Mesothelial cell of epicardium (in vitro differentiated cells): ENCODE results near the gene COL25A1. TPM values are rescaled to one million over a fixed set of nuclear protein-coding genes. Genes with fewer than 3 reads are reported as not detected.
A peak's percentile ranks its signal among the peaks of the same experiment; 100 is the strongest.

Source experiments
- DNase-seq, 2 experiments: peaks; one replicate each; pipeline ENCODE4 v3.0.0; 2021; ENCODE audit warnings: low spot score in 2 of 2; ENCODE audit not compliant: unreplicated experiment in 2 of 2
- H3K27ac Mint-ChIP-seq: 2 replicates; pipeline ENCODE4 v1.8.0; 2021; ENCODE audit warnings: mixed read lengths
- H3K27me3 Mint-ChIP-seq: 2 replicates; pipeline ENCODE4 v1.8.0; 2021; ENCODE audit warnings: low read depth, mixed read lengths
- H3K36me3 Mint-ChIP-seq: 2 replicates; pipeline ENCODE4 v1.8.0; 2021; ENCODE audit warnings: mixed read lengths
- H3K4me1 Mint-ChIP-seq: 2 replicates; pipeline ENCODE4 v1.8.0; 2021; ENCODE audit warnings: mixed read lengths
- H3K4me3 Mint-ChIP-seq: 2 replicates; pipeline ENCODE4 v1.8.0; 2021; ENCODE audit warnings: mild to moderate bottlenecking, moderate library complexity, mixed read lengths
- H3K9me3 Mint-ChIP-seq: 2 replicates; pipeline ENCODE4 v1.8.0; 2021; ENCODE audit warnings: mixed read lengths
- total RNA-seq: library from RNA; stranded (reverse); gene quantifications from 3 replicates; pipeline ENCODE4 v1.2.1, GENCODE V29; 2021
- TF ChIP-seq, protein P1 (sequence below): fragments of 200-600 bp; sonication (generic); IDR thresholded peaks from one replicate; pipeline ENCODE4 v1.5.0; 2021; ENCODE audit warnings: antibody characterized with exemption; ENCODE audit not compliant: unreplicated experiment

Gene COL25A1
- total RNA-seq, 1 donor from 2014 or later = 56.7 TPM

DNA sequence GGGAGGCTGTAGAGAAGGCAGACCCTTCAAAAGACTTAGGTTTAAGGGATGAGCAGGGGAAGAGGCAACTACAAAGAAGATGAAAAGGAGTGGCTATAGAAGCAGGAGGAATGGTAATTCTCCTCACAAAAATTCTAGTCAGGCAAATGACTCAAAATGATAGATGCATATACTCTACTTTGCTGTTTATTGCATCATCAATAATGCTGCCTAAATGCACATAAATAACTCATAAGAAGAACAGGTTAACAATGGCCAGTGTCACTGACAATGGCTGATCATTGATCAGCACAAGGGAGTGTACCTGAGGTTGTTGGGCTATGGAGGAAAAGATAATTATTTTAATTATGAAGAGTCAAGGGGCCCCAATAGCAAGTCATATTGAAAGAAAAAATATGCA is 354.9 kb downstream of the COL25A1 start:
- Mint-ChIP-seq H3K36me3 (no peaks in the 10 kb centered on the region), H3K9me3 (no peaks in the 10 kb centered on the region), H3K4me3 (no peak overlapping the region), H3K27me3 (no peaks in the 10 kb centered on the region), H3K4me1 (peaks cover 32% of the 10 kb centered on the region), H3K27ac (no peak overlapping the region)
- no peak for DNase-seq
- TF ChIP-seq, protein P1, sequence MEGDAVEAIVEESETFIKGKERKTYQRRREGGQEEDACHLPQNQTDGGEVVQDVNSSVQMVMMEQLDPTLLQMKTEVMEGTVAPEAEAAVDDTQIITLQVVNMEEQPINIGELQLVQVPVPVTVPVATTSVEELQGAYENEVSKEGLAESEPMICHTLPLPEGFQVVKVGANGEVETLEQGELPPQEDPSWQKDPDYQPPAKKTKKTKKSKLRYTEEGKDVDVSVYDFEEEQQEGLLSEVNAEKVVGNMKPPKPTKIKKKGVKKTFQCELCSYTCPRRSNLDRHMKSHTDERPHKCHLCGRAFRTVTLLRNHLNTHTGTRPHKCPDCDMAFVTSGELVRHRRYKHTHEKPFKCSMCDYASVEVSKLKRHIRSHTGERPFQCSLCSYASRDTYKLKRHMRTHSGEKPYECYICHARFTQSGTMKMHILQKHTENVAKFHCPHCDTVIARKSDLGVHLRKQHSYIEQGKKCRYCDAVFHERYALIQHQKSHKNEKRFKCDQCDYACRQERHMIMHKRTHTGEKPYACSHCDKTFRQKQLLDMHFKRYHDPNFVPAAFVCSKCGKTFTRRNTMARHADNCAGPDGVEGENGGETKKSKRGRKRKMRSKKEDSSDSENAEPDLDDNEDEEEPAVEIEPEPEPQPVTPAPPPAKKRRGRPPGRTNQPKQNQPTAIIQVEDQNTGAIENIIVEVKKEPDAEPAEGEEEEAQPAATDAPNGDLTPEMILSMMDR = no peak

DNA sequence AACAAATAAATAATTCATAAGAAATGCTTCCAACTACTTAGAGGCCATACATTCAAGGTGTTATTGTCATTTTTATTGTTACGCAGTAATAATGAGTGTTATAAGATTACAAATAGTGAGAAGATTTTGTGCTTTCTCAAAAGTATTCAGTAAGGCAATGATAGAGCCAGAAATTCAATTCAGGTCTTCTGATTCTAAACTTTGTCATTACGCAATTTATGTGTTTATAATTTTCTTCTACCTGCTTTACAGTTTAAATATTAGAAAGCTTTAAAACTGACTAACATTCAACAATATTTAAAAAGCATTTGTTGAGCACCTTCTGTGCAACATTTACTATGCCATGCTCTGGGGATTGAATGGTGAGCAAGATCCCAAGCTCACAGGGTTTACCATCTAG is 356.2 kb downstream of the COL25A1 start:
- TF ChIP-seq, protein P1 = no peak
- Mint-ChIP-seq H3K9me3 (no peaks in the 10 kb centered on the region), H3K4me3 (no peak overlapping the region), H3K36me3 (no peaks in the 10 kb centered on the region), H3K27ac (no peak overlapping the region), H3K27me3 (no peaks in the 10 kb centered on the region), H3K4me1 (peaks cover 32% of the 10 kb centered on the region)
- no peak for DNase-seq

DNA sequence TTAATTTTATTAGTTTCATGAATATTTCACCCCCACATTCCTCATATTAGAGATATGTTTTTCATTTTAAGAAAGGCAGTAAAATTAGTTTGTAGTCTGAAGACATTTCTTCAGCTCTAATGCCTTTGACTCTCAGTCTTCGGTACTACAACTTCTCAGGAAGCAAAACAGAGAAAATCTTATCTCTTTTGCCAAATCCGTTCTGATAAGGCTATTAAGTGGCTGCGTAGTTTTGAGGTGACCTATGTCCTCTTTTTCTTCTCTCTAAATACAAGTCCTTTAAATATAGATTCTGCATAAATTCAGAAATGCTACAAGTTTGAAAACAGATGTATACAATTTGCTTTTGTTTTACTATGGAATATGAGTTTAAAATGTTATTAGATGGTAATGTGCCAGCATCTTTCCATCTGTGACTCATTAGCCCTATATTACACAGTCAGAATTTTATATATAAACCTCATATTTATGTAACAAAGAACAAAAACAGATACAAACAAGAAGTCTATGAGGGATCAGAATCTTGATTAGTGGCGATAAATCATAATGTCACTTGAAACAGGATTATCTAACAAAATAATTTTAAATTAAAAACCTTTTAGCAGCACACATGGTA is 358.4 kb downstream of the COL25A1 start:
- H3K9me3 Mint-ChIP-seq = no peaks in the 10 kb centered on the region
- no peaks in the 10 kb centered on the region for H3K36me3 Mint-ChIP-seq
- TF ChIP-seq, protein P1 = no peak
- peaks cover 32% of the 10 kb centered on the region for H3K4me1 Mint-ChIP-seq
- no peak for DNase-seq
- no peak overlapping the region for H3K4me3 Mint-ChIP-seq
- peak overlapping the region; percentile 2 for H3K27ac Mint-ChIP-seq
- H3K27me3 Mint-ChIP-seq = no peaks in the 10 kb centered on the region

DNA sequence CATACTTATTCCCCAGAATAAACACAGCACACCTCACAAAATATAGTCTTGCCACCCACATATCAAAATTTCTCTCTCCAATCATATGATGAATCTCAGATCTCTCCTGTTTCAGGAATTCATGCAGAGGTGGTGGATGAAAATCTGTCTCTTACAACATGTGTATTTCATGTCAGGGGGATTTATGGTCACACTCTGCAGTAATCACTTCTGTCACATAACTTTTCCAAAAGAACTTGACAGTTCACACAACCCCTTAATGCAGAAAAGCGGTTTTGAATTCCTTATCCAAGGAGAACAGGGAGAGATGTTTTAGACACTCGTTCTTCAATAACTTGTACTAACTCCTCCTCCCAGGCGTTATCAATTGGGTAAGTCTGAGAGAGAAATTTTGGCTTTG is 359.1 kb downstream of the COL25A1 start:
- DNase-seq = no peak
- no peaks in the 10 kb centered on the region for H3K27me3 Mint-ChIP-seq
- H3K27ac Mint-ChIP-seq = no peak overlapping the region
- H3K4me1 Mint-ChIP-seq = peaks cover 31% of the 10 kb centered on the region
- H3K4me3 Mint-ChIP-seq = no peak overlapping the region
- TF ChIP-seq, protein P1 = no peak
- no peaks in the 10 kb centered on the region for H3K36me3 Mint-ChIP-seq
- no peaks in the 10 kb centered on the region for H3K9me3 Mint-ChIP-seq

DNA sequence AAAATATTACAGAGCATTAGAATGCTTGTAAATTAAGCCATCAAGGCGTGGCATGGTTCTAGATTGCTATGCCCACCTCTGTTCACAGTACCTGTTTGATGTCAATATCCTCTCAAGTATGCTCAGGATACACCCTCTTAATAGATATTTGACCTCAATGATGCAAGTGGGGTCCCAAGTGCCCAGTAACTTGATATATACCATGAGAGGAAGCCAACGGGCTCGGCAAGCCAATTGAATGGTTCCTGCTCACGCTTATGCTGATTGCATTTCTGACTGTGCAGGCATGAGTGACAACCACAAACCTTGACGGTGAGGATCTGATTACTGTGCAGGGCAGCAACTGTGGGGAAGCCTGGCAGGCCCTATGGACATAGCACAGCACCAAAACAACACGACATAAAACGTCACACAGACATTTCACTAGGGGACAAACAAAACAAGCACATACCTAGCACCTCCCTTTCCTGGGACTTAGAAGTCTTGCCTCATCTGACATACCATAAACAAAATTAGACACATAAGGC is 360.5 kb downstream of the COL25A1 start:
- TF ChIP-seq, protein P1 = no peak
- Mint-ChIP-seq H3K27me3 (no peaks in the 10 kb centered on the region), H3K27ac (no peak overlapping the region), H3K9me3 (no peaks in the 10 kb centered on the region), H3K4me3 (no peak overlapping the region), H3K4me1 (peaks cover 20% of the 10 kb centered on the region), H3K36me3 (no peaks in the 10 kb centered on the region)
- no peak for DNase-seq

DNA sequence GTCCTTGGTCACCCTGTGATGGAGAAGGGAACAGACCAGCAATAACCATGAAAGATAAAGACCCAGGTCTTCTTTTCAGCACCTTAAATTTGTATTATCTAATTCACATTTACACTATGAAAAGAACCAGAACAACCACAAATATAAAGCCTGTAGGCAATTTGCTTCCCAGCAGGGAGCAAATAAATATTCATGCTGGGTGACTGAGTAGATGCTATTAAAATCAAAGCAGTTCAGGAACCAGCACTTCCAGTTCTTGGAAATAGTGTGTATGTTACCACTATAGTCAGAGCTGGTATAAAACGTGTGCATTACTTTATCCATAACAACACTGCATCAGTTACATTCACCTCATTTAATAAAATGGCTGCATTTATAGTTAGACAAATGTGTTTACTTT is 361.8 kb downstream of the COL25A1 start:
- Mint-ChIP-seq H3K9me3 (no peaks in the 10 kb centered on the region), H3K27me3 (no peaks in the 10 kb centered on the region), H3K4me1 (peaks cover 17% of the 10 kb centered on the region), H3K36me3 (no peaks in the 10 kb centered on the region), H3K27ac (no peak overlapping the region), H3K4me3 (no peak overlapping the region)
- DNase-seq = no peak
- TF ChIP-seq, protein P1 = no peak
